GM12864 (cell line): ENCODE data around the gene ACSL6.

Source experiments
- DNase-seq: peaks from one replicate; pipeline ENCODE4 v3.0.0-alpha.2; 2011; ENCODE audit warnings: low read depth
- H3K4me3 ChIP-seq: 2 replicates; pipeline ENCODE4 v1.5.1; 2011; ENCODE audit warnings: mild to moderate bottlenecking, low read depth, low read length, control low read depth
- CTCF ChIP-seq: IDR thresholded peaks from 2 replicates; pipeline ENCODE4 v1.5.1; 2011; ENCODE audit warnings: low read depth, mild to moderate bottlenecking, moderate library complexity, low read length, control low read depth, inconsistent platforms; ENCODE audit errors: missing control alignments

Gene ACSL6

GRCh38 chr5:131994533-131995226 is 16.8 kb downstream of the ACSL6 start:
- no peak for DNase-seq
- no peak for TF ChIP-seq CTCF
- no peak overlapping the region for H3K4me3 ChIP-seq

DNA sequence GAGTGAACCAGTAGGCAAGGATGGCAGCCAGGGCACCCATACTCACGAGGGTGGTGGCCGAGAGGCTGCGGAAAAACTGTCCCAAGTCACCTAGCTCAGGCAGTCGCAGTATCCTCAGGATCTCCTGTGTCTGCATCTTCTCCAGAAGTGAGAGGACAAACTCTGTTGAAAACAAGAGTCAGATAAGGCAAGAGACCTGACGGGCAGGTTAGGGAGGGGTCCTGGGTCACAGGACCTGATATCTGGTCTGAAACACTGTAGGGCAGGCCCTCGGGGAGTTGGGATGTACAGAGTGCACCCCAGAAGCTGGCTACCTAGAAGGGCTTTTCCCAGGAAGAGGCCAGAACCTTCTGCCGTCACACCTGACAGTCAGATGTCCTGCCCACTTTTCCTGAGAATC is 17.4 kb downstream of the ACSL6 start:
- H3K4me3 ChIP-seq, result no peak overlapping the region
- DNase-seq, result no peak
- no peak for TF ChIP-seq CTCF

- no peak for TF ChIP-seq CTCF
- no peak for DNase-seq
- H3K4me3 ChIP-seq, result no peak overlapping the region
These were observed 17.8 kb downstream of the ACSL6 start for GRCh38 chr5:131993676-131994075.

GRCh38 chr5:131992370-131992769 is 19.1 kb downstream of the ACSL6 start:
- no peak overlapping the region for H3K4me3 ChIP-seq
- no peak for TF ChIP-seq CTCF

GRCh38 chr5:131991593-131992324 is 19.7 kb downstream of the ACSL6 start:
- no peak for TF ChIP-seq CTCF
- no peak for DNase-seq
- H3K4me3 ChIP-seq, result no peak overlapping the region

More at GRCh38 chr5:131992370-131992769, 19.1 kb downstream of the ACSL6 start:
- DNase-seq, result no peak

- TF ChIP-seq CTCF, result no peak
- H3K4me3 ChIP-seq, result no peak overlapping the region
- DNase-seq, result no peak
These were observed 20.7 kb downstream of the ACSL6 start for GRCh38 chr5:131990716-131991115.

GRCh38 chr5:131988601-131989000 is 22.9 kb downstream of the ACSL6 start:
- no peak overlapping the region for H3K4me3 ChIP-seq
- no peak for DNase-seq
- no peak for TF ChIP-seq CTCF
